ENCODE results near the gene TNXB. TPM values are rescaled to one million over a fixed set of nuclear protein-coding genes. Genes with fewer than 3 reads are reported as not detected.

TNXB gene
- total and polyA plus RNA-seq, 2 of the 4 experiments (the other 2 are of a cell fraction) = 0.05 TPM; not detected in 1

- H2BK120ac ChIP-seq (ENCODE audit: low read depth, low read length) = 0 out of 2 replicates have a peak overlapping the region, but pooled peaks have one; percentile 16
- no peak overlapping the region for H3K4ac ChIP-seq (ENCODE audit: low read depth, low read length)
- ATAC-seq (ENCODE audit: low read depth) (no peak), DNase-seq (no peak)
- POLR2A ChIA-PET (ENCODE audit: unreplicated experiment) = no interaction called here
- H4K91ac ChIP-seq (ENCODE audit: insufficient read depth, low read depth, low read length) = peak overlapping the region; percentile 39; the same call in 1 of the 2 replicates
- no peak overlapping the region for H2AFZ ChIP-seq (replicated peaks; ENCODE audit: low read length, poor library complexity)
- H4K20me1 ChIP-seq (ENCODE audit: insufficient read depth, low read length) = peaks cover 4% of the 10 kb centered on the region; the same call in 1 of the 2 replicates
- no peak overlapping the region for H3K18ac ChIP-seq (ENCODE audit: low read depth, low read length)
- intact Hi-C loops (cut with micrococcal nuclease) (loop anchor here (5.0 kb wide), 2 partner anchors 61 to 296 kb away; partner anchors contain the start of genes AGPAT1 and RNF5), dilution Hi-C loops (cut with HindIII; ENCODE audit: low sequenced_read_pairs, unreplicated experiment) (no loop called here), in situ Hi-C loops (cut with MboI; ENCODE audit: low sequenced_read_pairs) (loop anchor here (5.0 to 10.0 kb wide), 3 partner anchors 41 to 142 kb away; partner anchors contain the start of genes DXO, GPSM3 and PBX2)
- no TSS peak for BruUV-seq (replicated peaks)
- H2AK5ac ChIP-seq (ENCODE audit: low read depth, low read length) = 0 out of 2 replicates have a peak overlapping the region, but pooled peaks have one; percentile 30
- peak overlapping the region; percentile 59 for H2AK9ac ChIP-seq (replicated peaks; ENCODE audit: low read depth, low read length, poor library complexity)
- peaks cover 0 to 9% of the 10 kb centered on the region in 2 experiments; a peak in 1 of 4 replicates for H3K79me1 ChIP-seq (ENCODE audit: low read depth in 1 of 2, low read length in 2 of 2)
- no peak overlapping the region for H3K56ac ChIP-seq (ENCODE audit: extremely low read depth, insufficient read depth, low read length)
- H2BK20ac ChIP-seq (ENCODE audit: low read depth, low read length) = no peak overlapping the region
- H3K4me3 ChIP-seq (ENCODE audit: insufficient read depth, low read depth, low read length) = no peak overlapping the region
- no peak overlapping the region for H3K9ac ChIP-seq (ENCODE audit: low read depth, low read length)
- peaks cover 23% of the 10 kb centered on the region for H3K4me1 ChIP-seq (ENCODE audit: control insufficient read depth, insufficient read depth, low read length)
- no CpG with 5 or more reads among the region's 7 CpGs for WGBS, 2 experiments (ENCODE audit: extremely low coverage in 2 of 2, insufficient read length in 1 of 2)
- H3K27me3 ChIP-seq (ENCODE audit: control insufficient read depth, insufficient read depth, low read length) = no peaks in the 10 kb centered on the region
- no peak overlapping the region for H2BK15ac ChIP-seq (ENCODE audit: low read depth, low read length)
- CTCF ChIA-PET = interaction anchor here (0.6 to 1.9 kb wide), 2 partner anchors 9 to 45 kb away, joined by 6 read pairs; no protein-coding TSS in a partner anchor
- H3K36me3 ChIP-seq (ENCODE audit: control insufficient read depth, insufficient read depth, low read length) = peaks cover 34% of the 10 kb centered on the region
- no peak overlapping the region for H3K14ac ChIP-seq (replicated peaks; ENCODE audit: low read depth, low read length)
- no peaks in the 10 kb centered on the region for H3K9me3 ChIP-seq (ENCODE audit: control insufficient read depth, insufficient read depth, low read length)
- no peak overlapping the region for H3K4me2 ChIP-seq (ENCODE audit: low read depth, low read length)
- peaks cover 9% of the 10 kb centered on the region for H3K9me1 ChIP-seq (ENCODE audit: insufficient read depth, low read length)
- no peak overlapping the region for H4K8ac ChIP-seq (ENCODE audit: low read depth in 2 of 2, low read length in 2 of 2)
- no peak for TF ChIP-seq RCOR1 (IDR thresholded peaks at IDR 0.05; ENCODE audit: insufficient replicate concordance, low read length)
- TF ChIP-seq RAD21 (IDR thresholded peaks at IDR 0.05; ENCODE audit: low read length) = peak; percentile 44
- peak; percentile 49 for TF ChIP-seq CTCF (conservative IDR thresholded peaks at IDR 0.05; ENCODE audit: low read depth, low read length)
- peak; percentile 40 for TF ChIP-seq SMC3 (IDR thresholded peaks at IDR 0.05; ENCODE audit: low read depth, low read length)
- H3K27ac ChIP-seq (ENCODE audit: insufficient read depth, low read length) = no peak overlapping the region
- no peak overlapping the region for H3K23ac ChIP-seq (ENCODE audit: low read depth, low read length)
- no peak overlapping the region for H2BK5ac ChIP-seq (ENCODE audit: low read depth, low read length, poor library complexity, severe bottlenecking)
- H4K5ac ChIP-seq (ENCODE audit: low read depth, low read length) = no peak overlapping the region
Observed at GRCh38 chr6:32116674-32117073, 7.5 kb upstream of the TNXB start.
